ENCODE measurements around the gene BATF2. TPM values are rescaled to one million over a fixed set of nuclear protein-coding genes. Genes with fewer than 3 reads are reported as not detected.

The BATF2 gene
- total RNA-seq, 1 donor from 2014 or later, result 0.24 TPM

- Mint-ChIP-seq H3K27me3 (no peaks in the 10 kb centered on the region), H3K9me3 (no peaks in the 10 kb centered on the region), H3K27ac (no peak overlapping the region), H3K4me3 (no peak overlapping the region), H3K36me3 (ENCODE audit: low read depth) (peaks cover 42% of the 10 kb centered on the region), H3K4me1 (peaks cover 9% of the 10 kb centered on the region)
- DNase-seq (no peak), ATAC-seq (ENCODE audit: low read depth) (no peak)
- ChIA-PET POLR2A (no interaction called here), CTCF (no interaction called here)
- intact Hi-C loops (cut with micrococcal nuclease), result no loop called here
- TF ChIP-seq CTCF (IDR thresholded peaks at IDR 0.05), result no peak
Measured at GRCh38 chr11:65021003-65021402, 24.2 kb upstream of the BATF2 start.

- Mint-ChIP-seq H3K4me3 (no peak overlapping the region), H3K4me1 (peaks cover 14% of the 10 kb centered on the region), H3K36me3 (ENCODE audit: low read depth) (peaks cover 42% of the 10 kb centered on the region), H3K27me3 (no peaks in the 10 kb centered on the region), H3K9me3 (no peaks in the 10 kb centered on the region), H3K27ac (no peak overlapping the region)
- DNase-seq, result no peak
- CTCF ChIA-PET, result no interaction called here
- no peak for TF ChIP-seq CTCF (IDR thresholded peaks at IDR 0.05)
- ATAC-seq (ENCODE audit: low read depth), result no peak
- intact Hi-C loops (cut with micrococcal nuclease), result no loop called here
- POLR2A ChIA-PET, result no interaction called here
Measured at GRCh38 chr11:65019824-65020223, 23.1 kb upstream of the BATF2 start.

GRCh38 chr11:65017937-65018336 lies 21.2 kb upstream of the BATF2 start:
- Mint-ChIP-seq H3K9me3 (no peaks in the 10 kb centered on the region), H3K36me3 (ENCODE audit: low read depth) (peaks cover 44% of the 10 kb centered on the region), H3K27me3 (no peaks in the 10 kb centered on the region), H3K4me1 (peaks cover 24% of the 10 kb centered on the region), H3K27ac (no peak overlapping the region), H3K4me3 (no peak overlapping the region)
- DNase-seq, result no peak
- ATAC-seq (ENCODE audit: low read depth), result no peak
- ChIA-PET CTCF (no interaction called here), POLR2A (no interaction called here)
- TF ChIP-seq CTCF (IDR thresholded peaks at IDR 0.05), result no peak
- intact Hi-C loops (cut with micrococcal nuclease), result no loop called here

GRCh38 chr11:65016705-65017104 lies 19.9 kb upstream of the BATF2 start:
- Mint-ChIP-seq H3K36me3 (ENCODE audit: low read depth) (peaks cover 36% of the 10 kb centered on the region), H3K27me3 (no peaks in the 10 kb centered on the region), H3K27ac (no peak overlapping the region), H3K4me3 (no peak overlapping the region), H3K4me1 (peaks cover 26% of the 10 kb centered on the region), H3K9me3 (no peaks in the 10 kb centered on the region)
- TF ChIP-seq CTCF (IDR thresholded peaks at IDR 0.05), result no peak
- ChIA-PET CTCF (no interaction called here), POLR2A (no interaction called here)
- no peak for DNase-seq
- intact Hi-C loops (cut with micrococcal nuclease), result no loop called here
- ATAC-seq (ENCODE audit: low read depth), result no peak

- Mint-ChIP-seq H3K4me3 (peak overlapping the region; percentile 86), H3K27me3 (no peaks in the 10 kb centered on the region), H3K36me3 (ENCODE audit: low read depth) (peaks cover 25% of the 10 kb centered on the region), H3K9me3 (no peaks in the 10 kb centered on the region), H3K27ac (peak overlapping the region; percentile 88), H3K4me1 (peaks cover 26% of the 10 kb centered on the region)
- ATAC-seq (ENCODE audit: low read depth) (no peak), DNase-seq (no peak)
- no peak for TF ChIP-seq CTCF (IDR thresholded peaks at IDR 0.05)
- CTCF ChIA-PET, result interaction anchor here (0.8 to 2.8 kb wide), 14 partner anchors 12 to 227 kb away, joined by 3 to 15 read pairs (median 4); partner anchors contain the start of genes ATG2A, BATF2, CDC42BPG and MEN1
- POLR2A ChIA-PET, result interaction anchor here (0.6 to 2.4 kb wide), 16 partner anchors 12 to 236 kb away, joined by 3 to 13 read pairs (median 7); partner anchors contain the start of genes BATF2, PPP2R5B, SAC3D1 and SF1
- intact Hi-C loops (cut with micrococcal nuclease), result loop anchor here (1.0 to 5.0 kb wide), 13 partner anchors 13 to 318 kb away; partner anchors contain the start of genes CDCA5, DPF2, EHD1 and MAJIN
Measured at GRCh38 chr11:65014726-65015227, 18.0 kb upstream of the BATF2 start.
